GM13977 (cell line): ENCODE results near the gene SETX.

ENCODE experiments used
- DNase-seq: peaks from one replicate; pipeline ENCODE4 v3.0.0; 2012; ENCODE audit warnings: low spot score
- in situ Hi-C: fragments of 300-500 bp; cut with MboI; formaldehyde crosslinking; loops from one replicate; pipeline ENCODE4 v1.12.0; 2022; ENCODE audit warnings: low sequenced_read_pairs, low pct_unique_long_range_greater_than_20kb, mixed read lengths, inconsistent platforms; ENCODE audit not compliant: unreplicated experiment
- TF ChIP-seq, protein P1 (sequence below): IDR thresholded peaks from 2 replicates; pipeline ENCODE4 v1.5.1; 2012; ENCODE audit warnings: mild to moderate bottlenecking, control low read depth; ENCODE audit not compliant: insufficient read depth; ENCODE audit errors: extremely low read depth, missing control alignments

The SETX gene

DNA sequence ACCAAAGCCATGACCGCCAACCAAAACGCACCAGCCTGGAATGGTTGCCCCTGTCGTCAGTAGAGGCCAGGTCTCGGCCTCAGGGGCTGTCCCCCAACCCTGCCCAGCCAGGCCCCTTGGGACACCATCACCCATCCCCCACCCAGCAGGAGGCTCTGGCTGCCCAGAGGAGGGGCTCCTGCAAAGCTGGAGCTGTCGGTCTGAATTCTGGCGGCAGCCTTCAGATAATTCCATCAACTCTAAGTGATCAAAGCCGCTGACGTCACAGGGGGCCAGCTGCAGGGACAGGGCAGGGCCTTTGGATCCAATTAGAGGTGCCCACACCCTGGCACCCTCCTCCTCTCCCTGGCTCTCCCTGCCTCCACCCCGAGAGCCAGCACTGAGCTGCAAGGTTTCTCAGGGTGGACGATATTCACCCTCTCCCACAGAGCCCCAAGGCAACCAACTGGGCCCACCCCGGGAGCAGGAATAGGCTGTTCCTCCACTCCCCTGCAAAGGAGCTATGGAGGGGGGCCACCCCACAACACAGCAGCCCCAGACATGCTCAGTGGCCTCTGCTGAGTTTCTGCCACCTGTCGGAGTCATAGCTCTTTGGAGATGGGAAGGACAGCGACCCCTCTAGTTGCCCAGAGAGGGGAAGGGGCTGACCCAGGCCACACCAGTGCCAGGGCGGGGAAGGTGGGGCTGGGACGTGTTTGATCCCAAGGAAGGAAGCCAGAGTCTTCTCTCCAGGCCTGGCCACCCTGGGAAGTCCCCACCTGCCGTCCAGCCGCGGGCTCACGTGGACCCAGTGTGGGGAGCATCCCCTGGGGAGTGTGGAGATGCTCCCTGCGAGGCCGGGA, 114.6 kb downstream of the SETX start:
- TF ChIP-seq, protein P1, sequence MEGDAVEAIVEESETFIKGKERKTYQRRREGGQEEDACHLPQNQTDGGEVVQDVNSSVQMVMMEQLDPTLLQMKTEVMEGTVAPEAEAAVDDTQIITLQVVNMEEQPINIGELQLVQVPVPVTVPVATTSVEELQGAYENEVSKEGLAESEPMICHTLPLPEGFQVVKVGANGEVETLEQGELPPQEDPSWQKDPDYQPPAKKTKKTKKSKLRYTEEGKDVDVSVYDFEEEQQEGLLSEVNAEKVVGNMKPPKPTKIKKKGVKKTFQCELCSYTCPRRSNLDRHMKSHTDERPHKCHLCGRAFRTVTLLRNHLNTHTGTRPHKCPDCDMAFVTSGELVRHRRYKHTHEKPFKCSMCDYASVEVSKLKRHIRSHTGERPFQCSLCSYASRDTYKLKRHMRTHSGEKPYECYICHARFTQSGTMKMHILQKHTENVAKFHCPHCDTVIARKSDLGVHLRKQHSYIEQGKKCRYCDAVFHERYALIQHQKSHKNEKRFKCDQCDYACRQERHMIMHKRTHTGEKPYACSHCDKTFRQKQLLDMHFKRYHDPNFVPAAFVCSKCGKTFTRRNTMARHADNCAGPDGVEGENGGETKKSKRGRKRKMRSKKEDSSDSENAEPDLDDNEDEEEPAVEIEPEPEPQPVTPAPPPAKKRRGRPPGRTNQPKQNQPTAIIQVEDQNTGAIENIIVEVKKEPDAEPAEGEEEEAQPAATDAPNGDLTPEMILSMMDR = no peak
- no peak for DNase-seq
- in situ Hi-C loops = no loop called here

DNA sequence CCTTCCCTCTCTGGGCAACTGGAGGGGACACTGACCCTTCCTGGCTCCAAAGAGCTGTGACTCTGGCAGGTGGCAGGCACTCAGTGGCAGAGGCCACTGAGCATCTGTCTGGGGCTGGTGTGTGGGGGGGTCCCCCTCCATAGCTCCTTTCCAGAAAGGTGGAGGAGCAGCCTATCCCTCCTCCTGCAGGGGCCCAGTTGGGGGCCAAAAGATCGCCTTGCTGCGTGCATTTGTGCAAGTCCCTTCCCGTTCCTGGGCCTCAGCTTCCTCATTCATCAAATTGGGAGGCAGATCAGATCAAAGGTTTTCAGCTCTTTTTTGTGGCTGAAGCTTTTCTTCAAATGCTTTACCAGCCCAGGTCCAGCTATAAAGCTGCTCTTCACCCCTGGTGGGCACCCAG, 115.3 kb downstream of the SETX start:
- no peak for DNase-seq
- in situ Hi-C loops = no loop called here
- TF ChIP-seq, protein P1 = no peak

DNA sequence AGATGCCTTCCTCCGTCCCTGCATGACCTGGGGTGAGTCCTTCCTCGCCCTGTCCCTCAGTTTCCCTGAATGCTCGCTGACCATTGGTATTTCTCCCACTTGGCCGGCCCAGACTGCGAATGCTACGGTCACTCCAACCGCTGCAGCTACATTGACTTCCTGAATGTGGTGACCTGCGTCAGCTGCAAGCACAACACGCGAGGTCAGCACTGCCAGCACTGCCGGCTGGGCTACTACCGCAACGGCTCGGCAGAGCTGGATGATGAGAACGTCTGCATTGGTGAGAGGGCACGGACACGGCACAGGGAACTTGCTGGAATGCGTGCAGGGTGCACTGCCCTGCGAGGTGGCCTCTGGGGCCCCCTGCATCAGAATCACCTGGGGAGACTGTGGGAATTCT, 115.8 kb downstream of the SETX start:
- in situ Hi-C loops = no loop called here
- no peak for DNase-seq
- TF ChIP-seq, protein P1 = no peak

DNA sequence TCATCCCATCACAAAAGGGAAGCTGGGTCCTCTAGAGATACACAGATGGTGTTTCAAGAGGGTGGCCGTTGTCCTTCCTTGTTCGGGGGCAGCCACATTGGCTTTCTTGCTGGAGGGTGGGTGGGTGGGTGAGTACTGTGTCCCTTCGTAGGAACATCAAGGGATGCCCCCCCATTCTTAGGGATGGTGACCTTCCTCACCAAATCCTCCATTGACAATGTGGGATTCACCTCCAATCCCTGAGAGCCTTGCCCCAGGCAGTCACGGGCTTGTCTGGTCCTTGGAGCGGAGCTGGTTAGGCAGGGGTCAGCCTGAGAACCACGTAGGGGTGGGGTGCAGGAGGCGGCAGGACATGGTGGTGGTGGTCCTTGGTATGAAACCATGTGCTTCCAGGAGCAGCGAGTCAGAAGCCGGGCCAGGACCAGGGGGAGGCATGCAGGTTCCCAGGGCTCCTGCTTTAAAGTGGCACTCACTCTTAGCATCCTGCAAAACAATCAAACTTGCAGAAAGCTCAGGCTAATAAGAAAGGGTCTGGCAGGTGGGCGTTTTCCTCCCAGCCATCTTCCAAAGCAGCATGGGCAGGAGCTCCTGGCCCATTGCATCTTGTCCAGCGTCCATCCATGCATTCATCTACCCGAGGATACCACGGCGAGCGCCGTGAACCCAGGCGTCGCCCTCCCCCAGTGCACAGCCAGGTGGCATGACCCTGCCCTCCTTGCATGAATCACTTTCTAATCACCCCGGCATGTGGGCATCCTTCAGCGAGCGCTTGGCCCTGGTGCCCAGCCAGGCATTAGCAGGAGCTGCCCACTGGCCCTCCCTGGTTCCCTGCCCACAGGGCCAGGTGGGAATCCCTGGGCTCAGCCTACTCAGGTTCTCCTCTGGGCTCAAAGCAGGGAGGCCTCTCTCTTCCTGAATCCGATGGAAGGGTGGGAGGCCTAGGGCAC, 116.5 kb downstream of the SETX start:
- in situ Hi-C loops = no loop called here
- no peak for DNase-seq
- TF ChIP-seq, protein P1 = no peak

DNA sequence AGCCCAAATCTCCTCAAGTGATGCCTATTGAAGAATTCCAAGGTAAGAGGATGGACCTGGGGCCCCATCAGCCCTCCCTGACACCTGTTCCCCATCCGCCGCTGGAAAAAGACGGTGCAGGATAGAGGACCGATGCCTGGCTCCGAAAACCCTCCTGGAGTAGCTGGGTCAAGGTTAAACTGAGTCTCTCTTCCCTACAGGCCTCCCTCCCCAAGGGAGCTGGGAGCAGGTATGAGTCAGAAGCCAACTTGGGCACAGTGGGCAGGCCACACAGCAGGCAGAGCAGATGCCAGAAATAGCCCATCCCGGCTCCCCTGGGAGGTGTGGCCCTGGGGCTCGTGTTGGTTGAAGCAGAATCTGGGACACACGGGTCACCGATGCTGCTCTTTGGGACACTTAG, 117.3 kb downstream of the SETX start:
- in situ Hi-C loops = no loop called here
- TF ChIP-seq, protein P1 = no peak
- no peak for DNase-seq

DNA sequence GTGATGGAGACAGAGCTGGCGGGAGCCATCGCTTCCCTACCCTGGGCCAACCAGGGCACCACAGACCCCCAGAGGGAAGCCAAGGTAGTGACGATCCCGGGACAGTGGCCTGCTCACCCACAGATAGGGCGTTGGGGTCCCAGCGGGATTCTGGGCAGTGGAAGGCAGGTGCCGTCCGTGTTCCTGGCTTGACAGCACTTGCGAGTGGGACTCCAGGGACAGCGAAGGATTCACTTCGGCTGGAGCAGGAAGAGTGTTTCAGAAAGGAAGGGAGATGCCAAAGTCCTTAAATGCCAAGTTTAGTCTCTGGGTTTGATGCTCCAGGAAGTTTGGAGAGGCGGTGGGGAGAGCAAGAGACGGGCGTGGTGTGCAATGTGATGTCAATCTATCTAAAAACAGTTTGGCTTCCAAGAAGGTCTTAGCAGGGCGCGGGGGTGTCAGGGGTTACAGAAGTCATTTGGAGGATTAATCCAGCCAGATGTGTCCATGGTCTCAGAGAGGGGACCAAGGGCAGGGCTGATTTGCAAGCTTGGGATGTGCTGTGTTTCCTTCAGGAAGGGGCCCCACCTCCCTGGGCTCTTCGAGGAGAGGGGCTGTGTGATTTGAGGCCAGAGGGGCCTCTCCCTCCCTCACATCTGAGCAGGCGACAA, 118.0 kb downstream of the SETX start:
- no peak for DNase-seq
- TF ChIP-seq, protein P1 = no peak
- in situ Hi-C loops = no loop called here
